ENCODE results near the gene NCOA6.

NCOA6 gene

GRCh38 chr20:34859367-34859766, 33.9 kb upstream of the NCOA6 start:
- TF ChIP-seq, protein P1, sequence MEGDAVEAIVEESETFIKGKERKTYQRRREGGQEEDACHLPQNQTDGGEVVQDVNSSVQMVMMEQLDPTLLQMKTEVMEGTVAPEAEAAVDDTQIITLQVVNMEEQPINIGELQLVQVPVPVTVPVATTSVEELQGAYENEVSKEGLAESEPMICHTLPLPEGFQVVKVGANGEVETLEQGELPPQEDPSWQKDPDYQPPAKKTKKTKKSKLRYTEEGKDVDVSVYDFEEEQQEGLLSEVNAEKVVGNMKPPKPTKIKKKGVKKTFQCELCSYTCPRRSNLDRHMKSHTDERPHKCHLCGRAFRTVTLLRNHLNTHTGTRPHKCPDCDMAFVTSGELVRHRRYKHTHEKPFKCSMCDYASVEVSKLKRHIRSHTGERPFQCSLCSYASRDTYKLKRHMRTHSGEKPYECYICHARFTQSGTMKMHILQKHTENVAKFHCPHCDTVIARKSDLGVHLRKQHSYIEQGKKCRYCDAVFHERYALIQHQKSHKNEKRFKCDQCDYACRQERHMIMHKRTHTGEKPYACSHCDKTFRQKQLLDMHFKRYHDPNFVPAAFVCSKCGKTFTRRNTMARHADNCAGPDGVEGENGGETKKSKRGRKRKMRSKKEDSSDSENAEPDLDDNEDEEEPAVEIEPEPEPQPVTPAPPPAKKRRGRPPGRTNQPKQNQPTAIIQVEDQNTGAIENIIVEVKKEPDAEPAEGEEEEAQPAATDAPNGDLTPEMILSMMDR (IDR thresholded peaks at IDR 0.05; ENCODE audit: borderline replicate concordance, control extremely low read depth, extremely low read depth, insufficient read depth, missing control alignments): no peak
- in situ Hi-C loops (cut with MboI; ENCODE audit: low sequenced_read_pairs, unreplicated experiment): no loop called here

GRCh38 chr20:34852298-34852697, 26.8 kb upstream of the NCOA6 start:
- in situ Hi-C loops (cut with MboI; ENCODE audit: low sequenced_read_pairs, unreplicated experiment): no loop called here
- TF ChIP-seq, protein P1 (IDR thresholded peaks at IDR 0.05; ENCODE audit: borderline replicate concordance, control extremely low read depth, extremely low read depth, insufficient read depth, missing control alignments): no peak
- DNase-seq (ENCODE audit: low spot score): no peak

More at GRCh38 chr20:34859367-34859766, 33.9 kb upstream of the NCOA6 start:
- DNase-seq (ENCODE audit: low spot score): no peak

DNA sequence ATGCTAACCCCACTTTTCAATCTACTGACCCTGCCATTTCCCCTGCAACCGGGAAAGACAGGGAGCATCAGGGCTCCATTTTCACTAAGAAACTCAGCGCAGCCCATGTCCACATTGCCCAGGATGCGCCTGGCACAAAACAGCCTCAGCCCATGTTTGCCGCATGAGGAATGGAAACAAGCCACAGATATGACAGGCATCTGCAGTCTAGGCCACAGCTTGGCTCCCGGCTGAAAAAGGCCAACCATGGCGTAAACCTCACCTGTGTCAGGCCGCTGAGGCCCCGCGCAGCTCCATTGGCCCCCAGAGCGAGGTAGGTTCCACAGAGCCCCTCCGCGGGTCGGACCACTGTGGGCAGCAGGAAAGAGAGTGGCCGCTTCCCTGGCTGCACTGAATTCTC, 25.5 kb upstream of the NCOA6 start:
- DNase-seq (ENCODE audit: low spot score): no peak
- in situ Hi-C loops (cut with MboI; ENCODE audit: low sequenced_read_pairs, unreplicated experiment): no loop called here
- TF ChIP-seq, protein P1 (IDR thresholded peaks at IDR 0.05; ENCODE audit: borderline replicate concordance, control extremely low read depth, extremely low read depth, insufficient read depth, missing control alignments): no peak

DNA sequence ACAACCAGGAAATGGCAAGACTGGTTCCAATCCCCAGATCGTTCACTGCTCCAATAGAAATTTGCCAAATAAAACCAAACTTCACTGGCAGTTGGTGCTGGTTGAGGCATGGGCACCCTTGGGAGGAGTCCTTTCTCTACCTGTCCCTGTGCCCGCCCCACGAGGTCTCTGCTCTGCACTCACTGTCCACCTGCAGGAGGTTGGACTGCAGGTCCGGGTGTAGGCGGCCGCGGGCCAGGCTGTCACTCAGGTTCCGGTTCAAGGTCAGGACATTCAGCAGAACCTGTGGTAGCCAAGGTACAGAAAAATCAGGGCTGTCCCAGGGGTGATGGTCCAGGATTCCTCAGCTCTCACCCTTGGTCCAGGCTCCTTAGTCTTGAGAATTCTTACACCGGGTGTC, 24.3 kb upstream of the NCOA6 start:
- TF ChIP-seq, protein P1 (IDR thresholded peaks at IDR 0.05; ENCODE audit: borderline replicate concordance, control extremely low read depth, extremely low read depth, insufficient read depth, missing control alignments): no peak
- in situ Hi-C loops (cut with MboI; ENCODE audit: low sequenced_read_pairs, unreplicated experiment): loop anchor here (10.0 to 25.0 kb wide), 2 partner anchors 265 to 363 kb away; no protein-coding TSS in a partner anchor
- DNase-seq (ENCODE audit: low spot score): no peak

DNA sequence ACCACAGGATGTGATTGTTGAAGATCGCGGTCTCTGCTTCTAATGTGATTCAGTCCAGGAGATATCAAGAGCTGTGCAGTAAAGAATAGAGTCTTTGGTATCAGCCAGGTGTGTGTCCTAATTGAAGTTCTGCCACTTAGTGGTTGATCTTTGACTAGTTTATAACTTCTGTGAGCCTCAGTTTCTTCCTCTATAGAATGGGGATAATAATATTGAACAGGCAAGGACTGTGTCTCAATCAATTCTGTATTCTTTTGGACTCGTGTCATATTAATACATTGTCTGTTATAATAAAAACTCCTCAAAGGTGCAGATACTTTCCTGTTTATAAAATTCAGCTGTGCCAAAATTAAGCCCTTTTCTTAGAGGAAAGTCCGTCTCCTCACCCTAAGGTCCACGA, 23.1 kb upstream of the NCOA6 start:
- TF ChIP-seq, protein P1 (IDR thresholded peaks at IDR 0.05; ENCODE audit: borderline replicate concordance, control extremely low read depth, extremely low read depth, insufficient read depth, missing control alignments): no peak
- DNase-seq (ENCODE audit: low spot score): no peak
- in situ Hi-C loops (cut with MboI; ENCODE audit: low sequenced_read_pairs, unreplicated experiment): loop anchor here (10.0 to 25.0 kb wide), 2 partner anchors 266 to 364 kb away; no protein-coding TSS in a partner anchor

- in situ Hi-C loops (cut with MboI; ENCODE audit: low sequenced_read_pairs, unreplicated experiment): loop anchor here (10.0 to 25.0 kb wide), 2 partner anchors 271 to 369 kb away; no protein-coding TSS in a partner anchor
- no peak for DNase-seq (ENCODE audit: low spot score)
- TF ChIP-seq, protein P1 (IDR thresholded peaks at IDR 0.05; ENCODE audit: borderline replicate concordance, control extremely low read depth, extremely low read depth, insufficient read depth, missing control alignments): no peak
Observed at GRCh38 chr20:34843421-34843820, 18.0 kb upstream of the NCOA6 start.
